Posterior cingulate gyrus (tissue), 11 donors: ENCODE data around the gene HDAC9.

Experiments used
- DNase-seq, 10 donors: peaks; one replicate each; pipeline versions ENCODE4 v3.0.0 to v3.0.0-alpha.2; 2020 to 2021; ENCODE audit warnings: mixed read lengths in 3 of 10
- intact Hi-C: fragments of 100-400 bp; cut with DNase I; formaldehyde crosslinking; loops from one replicate; pipeline ENCODE4 v1.15.1; 2023

Gene HDAC9

GRCh38 chr7:18575622-18576572 is 80.3 kb downstream of the HDAC9 start:
- intact Hi-C loops = no loop called here
- DNase-seq = no peak

DNA sequence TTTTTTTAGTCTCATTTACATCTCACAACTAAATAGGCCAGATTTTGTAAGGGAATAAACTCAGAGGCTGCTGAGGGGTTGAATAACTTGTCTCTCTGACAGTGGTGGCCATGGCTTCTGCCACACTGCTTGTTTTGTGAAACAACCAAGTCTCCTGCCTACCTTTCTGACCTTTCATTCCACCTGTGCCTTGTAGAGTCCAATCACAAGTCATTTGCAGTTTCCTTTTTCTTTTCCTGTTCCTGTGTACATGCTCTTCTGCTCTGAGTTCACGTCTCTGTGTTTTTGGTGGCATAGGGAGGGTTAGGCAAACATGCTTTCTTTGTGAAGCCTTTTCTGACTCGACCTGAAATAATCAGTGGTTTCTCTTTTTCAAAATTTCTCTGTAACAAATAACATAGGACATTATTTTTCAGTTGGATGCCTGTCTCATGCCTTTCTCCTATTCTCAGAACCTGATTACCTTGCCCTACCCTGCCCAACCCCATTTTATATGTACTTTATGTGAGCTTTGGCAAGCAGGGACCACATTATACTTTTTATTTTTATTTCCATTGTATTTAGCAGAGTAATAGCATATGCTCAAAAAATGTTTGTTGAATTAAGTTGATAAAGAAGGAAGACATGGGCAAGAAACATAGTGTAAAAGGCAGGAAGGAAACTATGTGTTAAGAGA is 81.7 kb downstream of the HDAC9 start:
- intact Hi-C loops = no loop called here
- DNase-seq = no peak

DNA sequence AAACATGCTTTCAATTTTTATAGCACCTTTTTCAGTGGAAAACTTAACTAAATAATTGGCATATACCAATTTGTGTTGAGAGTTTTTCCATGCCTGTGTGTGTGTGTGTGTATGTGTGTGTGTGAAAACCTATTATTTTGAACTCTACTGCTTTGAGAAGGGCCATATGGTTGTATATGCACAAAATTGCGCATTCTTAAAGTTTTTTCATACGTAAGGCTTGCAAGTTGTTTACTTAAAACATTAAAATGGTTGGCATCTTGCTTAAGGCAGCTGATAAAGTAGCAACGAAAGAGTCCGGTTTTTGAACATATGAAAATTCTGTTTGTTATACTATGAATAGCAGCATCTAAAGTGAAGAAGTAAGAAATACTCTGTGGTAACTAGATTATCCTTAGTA is 84.1 kb downstream of the HDAC9 start:
- intact Hi-C loops = no loop called here

GRCh38 chr7:18580950-18581349 is 85.4 kb downstream of the HDAC9 start:
- intact Hi-C loops = no loop called here
- DNase-seq = no peak

More for the DNA sequence above, 84.1 kb downstream of the HDAC9 start:
- DNase-seq = no peak

DNA sequence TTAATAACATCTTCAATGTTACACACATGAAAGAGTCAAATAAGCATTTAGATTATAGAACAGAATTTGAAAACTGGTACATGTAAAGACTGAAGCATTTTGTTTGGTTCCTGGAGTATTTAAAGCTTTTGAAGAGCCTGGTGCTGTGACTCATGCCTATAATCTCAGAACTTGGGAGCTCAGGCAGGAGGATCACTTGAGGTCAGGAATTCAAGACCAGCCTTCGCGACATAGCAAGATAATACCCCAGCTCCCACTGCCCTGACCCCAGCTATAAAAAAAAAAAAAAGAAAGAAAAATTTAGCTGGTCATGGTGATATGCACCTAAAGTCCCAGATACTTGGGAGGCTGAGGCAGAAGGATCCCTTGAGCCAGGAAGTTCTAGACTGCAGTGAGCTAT is 87.8 kb downstream of the HDAC9 start:
- DNase-seq = no peak
- intact Hi-C loops = no loop called here

GRCh38 chr7:18590241-18590640 is 94.7 kb downstream of the HDAC9 start:
- intact Hi-C loops = no loop called here
- DNase-seq = no peak

DNA sequence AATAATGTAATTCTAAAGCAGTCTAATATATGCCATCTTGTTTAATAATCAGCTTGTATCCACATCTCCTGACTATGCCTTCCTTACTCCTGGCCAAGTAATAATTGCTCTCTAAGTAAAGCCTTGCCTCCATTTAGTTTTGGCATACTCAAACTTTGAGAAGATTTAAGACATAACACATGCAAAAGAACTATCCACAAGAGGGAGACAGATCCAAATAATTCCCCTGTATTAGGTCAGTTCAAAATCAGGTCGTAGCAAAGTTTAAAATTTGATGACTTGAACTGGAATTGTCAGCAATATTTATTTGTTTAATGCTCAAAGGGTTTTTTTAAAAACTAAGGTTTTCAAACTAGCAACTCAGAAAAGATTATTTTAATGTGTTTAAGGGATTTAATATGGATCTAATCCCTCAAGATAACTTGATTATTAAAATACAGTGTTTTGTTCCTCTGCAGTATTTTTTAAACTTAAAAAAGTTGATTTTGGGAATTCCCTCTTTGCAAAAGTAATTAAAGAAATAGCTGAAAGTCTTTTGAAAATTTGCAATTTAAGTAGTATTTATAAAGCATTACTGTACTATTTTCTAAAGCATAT is 95.3 kb downstream of the HDAC9 start:
- intact Hi-C loops = no loop called here
- no peak for DNase-seq

DNA sequence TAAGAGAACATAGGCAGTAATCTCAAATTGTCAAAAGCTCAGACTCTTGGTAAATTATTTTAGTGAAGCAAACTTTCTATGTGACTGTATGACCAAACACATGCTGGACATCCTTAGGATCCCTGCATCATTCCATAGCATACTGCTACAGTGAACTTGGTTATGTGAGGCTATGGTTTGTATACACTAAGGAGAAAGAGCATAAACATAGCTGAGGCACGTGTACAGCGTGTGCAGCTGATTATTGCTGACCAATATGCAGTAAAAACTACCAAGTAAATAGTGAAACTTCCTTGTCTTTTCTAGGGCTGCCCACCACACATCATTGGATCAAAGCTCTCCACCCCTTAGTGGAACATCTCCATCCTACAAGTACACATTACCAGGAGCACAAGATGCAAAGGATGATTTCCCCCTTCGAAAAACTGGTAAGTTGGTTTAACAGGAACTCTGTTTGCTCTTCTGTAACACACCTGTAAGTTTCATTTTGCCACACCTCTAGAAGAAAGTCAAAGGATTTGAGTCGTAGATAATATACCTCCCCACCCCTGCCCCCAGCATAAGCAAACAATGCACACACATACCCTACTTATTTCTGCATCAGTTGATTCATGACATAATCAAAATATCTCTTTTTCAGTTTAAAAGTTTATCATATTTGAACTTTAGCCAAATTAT is 98.2 kb downstream of the HDAC9 start:
- intact Hi-C loops = no loop called here

DNA sequence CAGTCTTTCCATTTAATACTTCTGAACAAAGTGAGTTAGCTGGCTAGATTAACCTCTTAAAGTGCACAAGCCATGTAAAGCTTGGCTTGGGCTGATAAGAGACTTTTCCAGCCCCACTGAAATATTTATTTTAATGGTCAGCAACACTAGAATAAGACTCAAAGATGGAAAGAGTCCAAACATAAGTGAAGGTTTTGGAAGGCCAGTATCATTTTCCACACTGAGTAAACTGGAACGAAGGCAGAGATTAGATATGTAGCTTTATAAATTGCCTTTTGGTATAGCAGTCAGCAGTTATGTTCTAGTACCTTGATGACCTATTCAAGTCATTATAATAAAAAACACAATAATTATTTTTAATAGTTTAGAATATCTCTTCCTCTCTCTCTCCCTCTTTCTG is 102.2 kb downstream of the HDAC9 start:
- intact Hi-C loops = no loop called here

More for the DNA sequence above, 98.2 kb downstream of the HDAC9 start:
- no peak for DNase-seq

DNA sequence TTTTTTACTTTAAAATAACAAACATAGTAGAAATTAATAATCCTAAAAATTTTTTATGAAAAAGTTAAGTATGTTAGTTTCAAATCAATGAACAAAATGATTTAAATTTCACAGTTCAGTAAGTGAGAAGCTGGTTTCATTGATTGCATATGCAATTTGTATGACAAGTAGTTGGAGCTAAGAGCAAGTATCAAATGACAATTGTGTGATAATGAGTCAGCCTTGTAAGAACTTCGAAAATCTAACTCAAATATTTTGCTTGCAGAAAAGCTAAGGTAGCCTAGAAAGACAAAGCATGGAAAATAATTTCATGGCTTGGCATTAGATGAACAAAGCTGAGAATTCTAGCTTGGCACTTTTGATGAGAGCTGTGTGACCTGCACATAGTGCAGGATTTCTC is 111.5 kb downstream of the HDAC9 start:
- intact Hi-C loops = no loop called here
- DNase-seq = no peak

More for the DNA sequence above, 102.2 kb downstream of the HDAC9 start:
- no peak for DNase-seq

DNA sequence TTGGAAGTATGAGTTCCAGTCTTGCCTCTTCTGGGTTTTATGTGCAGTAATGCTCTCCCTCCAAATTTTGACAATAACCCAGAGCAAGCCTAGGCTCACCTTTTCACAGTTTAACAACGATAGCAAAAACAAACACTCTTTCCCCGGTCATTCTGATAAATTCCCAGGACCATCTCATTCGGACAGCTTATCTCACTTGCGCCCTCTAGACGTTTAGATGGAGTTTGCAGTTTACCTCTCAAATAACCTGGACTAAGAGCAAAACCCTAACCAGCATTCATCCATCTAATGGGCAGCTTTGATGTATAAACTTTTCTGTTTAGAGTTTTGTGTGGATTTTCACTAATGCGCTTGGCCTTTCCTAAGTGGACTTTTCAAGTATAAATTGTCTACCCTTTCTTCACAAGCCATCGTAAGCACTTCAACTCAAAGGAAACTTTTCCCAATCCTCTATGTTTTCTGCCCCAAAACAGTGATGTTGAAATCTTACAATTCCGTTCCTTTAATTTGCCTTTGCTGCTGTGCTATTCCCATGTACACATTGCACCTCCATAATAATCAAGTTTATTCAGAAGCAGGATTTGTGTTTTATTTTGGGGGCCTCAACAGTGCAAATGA is 114.9 kb downstream of the HDAC9 start:
- DNase-seq = no peak
- intact Hi-C loops = no loop called here

- no peak for DNase-seq
- intact Hi-C loops = no loop called here
These were observed 119.3 kb downstream of the HDAC9 start for GRCh38 chr7:18614841-18615240.

DNA sequence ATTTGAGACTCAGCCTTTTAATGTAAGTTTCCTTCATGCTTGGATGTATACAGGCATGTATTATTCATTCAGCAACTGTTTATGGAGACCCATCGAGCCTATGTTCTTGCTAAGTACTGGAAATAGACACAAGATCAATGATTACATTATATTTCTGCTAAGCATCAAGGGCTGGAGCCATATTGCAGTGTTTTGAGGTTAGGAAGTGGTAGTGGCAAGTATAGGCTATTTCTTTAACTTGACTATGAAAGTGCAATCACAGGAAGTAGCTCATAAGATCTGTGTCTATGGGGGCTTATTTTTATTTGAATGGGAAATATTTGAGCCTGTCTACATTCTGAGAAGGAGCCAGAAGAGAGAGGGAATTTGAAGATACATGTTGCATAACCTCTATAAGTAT is 123.8 kb downstream of the HDAC9 start:
- no peak for DNase-seq
- intact Hi-C loops = no loop called here

- peak in 1 of 10 donors; percentile 53 for DNase-seq
- intact Hi-C loops = no loop called here
These were observed 127.8 kb downstream of the HDAC9 start for GRCh38 chr7:18623389-18623788.

DNA sequence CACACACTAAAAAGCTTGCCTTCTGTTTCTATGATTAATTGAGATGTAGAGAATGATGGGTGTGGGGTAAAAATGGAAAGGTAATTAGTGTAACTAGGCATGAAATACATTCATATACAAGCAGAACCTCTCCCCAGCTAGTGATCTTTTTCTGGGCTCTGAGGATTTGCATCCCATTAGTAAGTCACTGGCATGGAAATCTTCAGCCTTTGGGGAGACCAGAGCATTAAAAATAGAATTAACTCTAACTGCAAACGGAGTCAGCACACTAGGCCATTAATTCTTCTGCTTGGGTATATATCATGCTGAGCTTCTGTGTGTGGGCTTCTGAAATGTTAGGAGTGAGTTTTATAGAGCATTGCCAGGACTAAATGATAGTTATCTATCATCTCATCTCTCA is 128.9 kb downstream of the HDAC9 start:
- intact Hi-C loops = no loop called here
- no peak for DNase-seq

- intact Hi-C loops = no loop called here
- no peak for DNase-seq
These were observed 130.5 kb downstream of the HDAC9 start for GRCh38 chr7:18626086-18626485.

DNA sequence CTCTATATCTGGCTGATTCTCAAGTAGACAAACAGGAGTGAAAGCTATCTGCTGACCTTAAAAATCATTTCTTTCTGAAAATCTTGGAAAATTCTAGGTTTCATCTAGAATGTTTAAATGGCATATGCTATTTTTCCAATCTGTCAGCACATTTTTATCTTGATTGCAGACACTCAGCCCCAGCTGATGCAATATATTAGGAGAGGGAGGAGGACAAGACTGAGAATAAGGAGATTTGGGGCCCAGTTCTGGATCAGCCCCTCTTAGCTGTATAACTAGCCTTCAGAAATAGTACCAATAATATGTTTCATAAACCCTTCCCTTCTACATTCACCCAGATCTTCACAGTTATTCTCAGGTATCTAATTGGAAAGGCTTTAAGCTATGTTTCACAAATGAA is 131.2 kb downstream of the HDAC9 start:
- DNase-seq = no peak
- intact Hi-C loops = no loop called here

- intact Hi-C loops = no loop called here
- DNase-seq = no peak
These were observed 142.0 kb downstream of the HDAC9 start for GRCh38 chr7:18637516-18637915.

GRCh38 chr7:18638594-18639452 is 143.3 kb downstream of the HDAC9 start:
- DNase-seq = no peak
- intact Hi-C loops = no loop called here

DNA sequence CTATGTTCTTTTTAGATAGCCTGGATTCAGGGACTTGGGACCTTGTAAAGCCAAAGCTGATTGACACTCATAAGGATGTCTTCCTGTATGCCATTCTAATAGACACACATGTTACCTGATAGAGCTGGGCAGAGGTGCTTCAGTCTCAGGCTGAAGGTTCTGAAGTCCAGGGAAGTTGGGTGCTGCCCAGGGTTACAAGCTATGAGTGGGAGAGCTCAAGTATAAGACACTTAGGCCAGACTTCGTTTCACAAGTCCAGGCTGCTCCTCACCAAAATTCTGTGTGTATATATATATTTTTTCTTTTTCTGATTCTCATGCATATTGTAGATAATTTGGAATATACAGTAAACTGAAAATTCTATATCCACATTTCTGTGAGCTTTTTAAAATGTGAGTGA is 144.2 kb downstream of the HDAC9 start:
- intact Hi-C loops = no loop called here
- DNase-seq = no peak
